ENCODE data around the gene NOL4L.

DNA sequence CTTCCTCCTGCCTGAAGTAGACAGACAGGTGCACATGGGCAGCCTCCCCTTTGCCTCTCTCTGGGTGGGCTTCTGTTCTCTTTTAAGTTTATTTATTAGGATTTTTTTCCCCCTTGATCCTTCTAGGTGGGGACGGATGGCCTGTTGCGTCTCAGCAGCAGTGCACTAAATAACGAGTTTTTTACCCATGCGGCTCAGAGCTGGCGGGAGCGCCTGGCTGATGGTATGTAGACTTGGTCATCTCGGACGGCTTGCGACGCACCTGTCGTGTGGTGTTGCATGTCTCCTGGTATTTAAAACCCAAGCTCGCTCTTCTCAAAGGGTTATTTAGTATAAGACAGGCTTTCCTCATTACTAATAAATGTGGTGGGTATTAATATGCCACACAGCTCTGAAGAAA lies 153.7 kb downstream of the NOL4L start:
- no peak for TF ChIP-seq CREB1 (CRISPR knock-in tag; IDR thresholded peaks at IDR 0.05; ENCODE audit: low read depth)
- TF ChIP-seq, protein P1, sequence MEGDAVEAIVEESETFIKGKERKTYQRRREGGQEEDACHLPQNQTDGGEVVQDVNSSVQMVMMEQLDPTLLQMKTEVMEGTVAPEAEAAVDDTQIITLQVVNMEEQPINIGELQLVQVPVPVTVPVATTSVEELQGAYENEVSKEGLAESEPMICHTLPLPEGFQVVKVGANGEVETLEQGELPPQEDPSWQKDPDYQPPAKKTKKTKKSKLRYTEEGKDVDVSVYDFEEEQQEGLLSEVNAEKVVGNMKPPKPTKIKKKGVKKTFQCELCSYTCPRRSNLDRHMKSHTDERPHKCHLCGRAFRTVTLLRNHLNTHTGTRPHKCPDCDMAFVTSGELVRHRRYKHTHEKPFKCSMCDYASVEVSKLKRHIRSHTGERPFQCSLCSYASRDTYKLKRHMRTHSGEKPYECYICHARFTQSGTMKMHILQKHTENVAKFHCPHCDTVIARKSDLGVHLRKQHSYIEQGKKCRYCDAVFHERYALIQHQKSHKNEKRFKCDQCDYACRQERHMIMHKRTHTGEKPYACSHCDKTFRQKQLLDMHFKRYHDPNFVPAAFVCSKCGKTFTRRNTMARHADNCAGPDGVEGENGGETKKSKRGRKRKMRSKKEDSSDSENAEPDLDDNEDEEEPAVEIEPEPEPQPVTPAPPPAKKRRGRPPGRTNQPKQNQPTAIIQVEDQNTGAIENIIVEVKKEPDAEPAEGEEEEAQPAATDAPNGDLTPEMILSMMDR (conservative IDR thresholded peaks at IDR 0.05; ENCODE audit: low read depth in 2 of 2) = no peak
- TF ChIP-seq POLR2AphosphoS5 (IDR thresholded peaks at IDR 0.05; ENCODE audit: low read depth) = no peak
- no peak for TF ChIP-seq EZH2 (IDR thresholded peaks at IDR 0.05; ENCODE audit: low read depth, unreplicated experiment)

All from GM23338 (cell line).